Breast epithelium (tissue), 3 donors: ENCODE data around the gene GCM1.

Source experiments
- POLR2A ChIP-seq: fragments of 450-650 bp; IDR thresholded peaks from one replicate; pipeline ENCODE4 v1.6.1; 2016; ENCODE audit warnings: antibody characterized with exemption, mild to moderate bottlenecking, moderate library complexity
- POLR2AphosphoS5 ChIP-seq, 3 donors: sonication (generic); formaldehyde crosslinking; IDR thresholded peaks; one replicate each; pipeline ENCODE4 v1.6.1; 2017; ENCODE audit warnings: antibody characterized with exemption in 3 of 3
- TF ChIP-seq, protein P1 (sequence below), 3 donors: fragments of 450-650 bp; IDR thresholded peaks; one replicate each; pipeline ENCODE4 v1.5.1; 2016 to 2017; ENCODE audit warnings: antibody characterized with exemption in 3 of 3, mild to moderate bottlenecking in 3 of 3, moderate library complexity in 3 of 3

DNA sequence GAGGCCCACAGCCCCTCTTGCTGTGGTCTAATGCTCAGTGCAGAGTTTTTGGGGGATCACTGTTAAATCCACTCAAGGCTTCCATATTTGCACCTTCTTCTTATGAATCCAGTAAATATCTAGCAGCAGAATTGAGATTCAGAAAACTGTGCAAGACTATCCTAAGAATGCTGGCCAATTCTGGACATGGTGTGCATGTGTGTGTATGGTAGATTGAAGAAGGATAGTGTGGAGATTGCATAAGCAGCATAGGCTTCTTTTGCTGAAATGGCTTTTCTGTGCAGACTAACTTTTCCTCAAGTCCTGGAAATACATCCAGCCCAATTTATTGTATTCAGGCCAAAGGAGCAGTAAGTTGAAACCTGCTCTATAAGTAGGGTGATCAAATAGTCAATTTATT lies 43.7 kb downstream of the GCM1 start:
- TF ChIP-seq, protein P1, sequence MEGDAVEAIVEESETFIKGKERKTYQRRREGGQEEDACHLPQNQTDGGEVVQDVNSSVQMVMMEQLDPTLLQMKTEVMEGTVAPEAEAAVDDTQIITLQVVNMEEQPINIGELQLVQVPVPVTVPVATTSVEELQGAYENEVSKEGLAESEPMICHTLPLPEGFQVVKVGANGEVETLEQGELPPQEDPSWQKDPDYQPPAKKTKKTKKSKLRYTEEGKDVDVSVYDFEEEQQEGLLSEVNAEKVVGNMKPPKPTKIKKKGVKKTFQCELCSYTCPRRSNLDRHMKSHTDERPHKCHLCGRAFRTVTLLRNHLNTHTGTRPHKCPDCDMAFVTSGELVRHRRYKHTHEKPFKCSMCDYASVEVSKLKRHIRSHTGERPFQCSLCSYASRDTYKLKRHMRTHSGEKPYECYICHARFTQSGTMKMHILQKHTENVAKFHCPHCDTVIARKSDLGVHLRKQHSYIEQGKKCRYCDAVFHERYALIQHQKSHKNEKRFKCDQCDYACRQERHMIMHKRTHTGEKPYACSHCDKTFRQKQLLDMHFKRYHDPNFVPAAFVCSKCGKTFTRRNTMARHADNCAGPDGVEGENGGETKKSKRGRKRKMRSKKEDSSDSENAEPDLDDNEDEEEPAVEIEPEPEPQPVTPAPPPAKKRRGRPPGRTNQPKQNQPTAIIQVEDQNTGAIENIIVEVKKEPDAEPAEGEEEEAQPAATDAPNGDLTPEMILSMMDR (IDR thresholded peaks at IDR 0.05) = no peak
- TF ChIP-seq POLR2AphosphoS5 (IDR thresholded peaks at IDR 0.05) (no peak), POLR2A (no peak)
